ENCODE results near the gene EPS8L3.
"Not testable (repeated sequence)": the region's sequence is repeated elsewhere in the genome, so short reads cannot be mapped to it uniquely, and the experiment has no call there.

EPS8L3 gene

DNA sequence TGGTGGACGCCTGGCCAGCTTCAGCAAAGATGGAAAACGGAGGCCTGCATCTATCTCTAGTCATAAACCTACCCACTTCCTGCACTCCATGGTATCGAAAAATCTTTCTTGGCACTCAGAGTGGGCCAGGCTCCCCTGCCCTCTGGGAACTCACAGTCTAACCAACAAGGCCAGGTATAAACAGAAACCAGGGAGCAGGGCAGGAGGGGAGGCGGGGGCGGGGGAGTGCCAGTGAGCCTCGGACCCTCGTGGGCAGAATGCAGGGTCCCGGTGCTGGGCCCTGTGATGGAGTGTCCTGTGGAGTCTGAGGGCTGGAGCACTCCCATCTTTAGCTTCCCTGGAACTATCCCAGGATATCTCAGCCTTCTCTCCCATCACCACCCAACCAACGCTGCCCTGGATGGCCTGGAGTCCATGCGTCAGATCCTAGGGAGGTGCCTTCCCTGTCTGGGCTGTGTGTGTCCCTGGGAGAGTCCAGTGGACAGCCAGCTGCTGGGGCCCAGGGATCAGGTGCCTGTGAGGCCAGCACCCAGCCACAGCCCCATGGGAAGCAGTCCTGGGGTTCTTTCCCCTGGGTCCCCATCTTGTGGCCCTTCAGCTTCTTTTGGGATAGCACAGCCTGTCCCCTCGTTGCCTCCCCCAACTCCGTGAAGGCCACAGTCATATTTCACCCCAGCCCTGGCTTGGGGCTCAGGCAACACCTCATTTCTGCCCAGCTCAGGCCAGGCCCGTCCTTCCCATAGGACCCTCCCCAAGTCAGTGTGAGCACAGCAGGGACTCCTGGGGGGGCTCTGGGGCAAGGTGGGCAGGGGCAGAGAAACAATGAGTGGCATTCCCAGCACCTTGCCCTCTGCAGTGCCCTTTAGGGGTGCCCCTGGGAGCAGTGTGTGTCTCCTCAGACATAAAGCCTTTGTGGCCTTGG lies 1.1 kb upstream of the EPS8L3 start:
- DNase-seq (ENCODE audit: low spot score), result no peak

DNA sequence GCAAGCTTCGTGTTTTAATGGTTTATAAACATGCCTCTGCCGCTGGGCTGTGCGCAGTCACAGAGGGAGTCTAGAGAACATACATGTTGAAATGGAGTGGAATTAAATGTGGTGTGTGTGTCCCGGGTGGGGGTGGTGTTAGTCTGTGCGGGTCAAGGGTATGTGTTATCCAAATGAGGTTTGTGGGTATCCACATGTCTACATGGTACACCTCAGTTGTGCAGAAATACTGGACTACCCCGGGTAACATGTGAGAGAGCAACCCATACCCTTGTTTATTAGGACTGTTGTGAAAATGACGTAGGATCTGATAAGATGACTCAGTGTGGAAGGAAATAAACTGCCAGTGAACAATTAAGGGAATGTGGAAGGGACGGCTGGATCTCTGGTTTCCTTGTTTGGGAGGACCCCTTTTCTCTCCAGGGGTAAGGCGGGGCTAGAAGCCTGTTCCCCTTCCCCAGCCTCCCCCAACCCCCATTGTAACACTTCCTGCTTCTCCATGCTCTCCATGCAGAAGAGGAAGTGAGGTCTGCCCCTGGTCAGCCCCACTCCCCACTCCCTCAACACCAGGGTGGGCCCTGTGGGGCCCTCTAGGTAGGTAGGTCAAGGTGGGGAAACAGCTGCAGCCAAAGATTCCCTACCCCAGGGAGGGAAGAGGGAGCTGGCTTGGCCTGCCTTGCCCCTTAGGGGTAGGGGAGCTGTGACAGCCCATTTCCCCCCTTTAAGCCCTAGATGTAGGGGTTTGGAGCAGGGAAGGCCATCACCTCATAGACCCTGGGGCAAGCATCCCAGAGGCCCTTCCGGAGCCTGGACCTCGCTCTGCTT lies 690 bp downstream of the EPS8L3 start:
- no peak for DNase-seq (ENCODE audit: low spot score)

DNA sequence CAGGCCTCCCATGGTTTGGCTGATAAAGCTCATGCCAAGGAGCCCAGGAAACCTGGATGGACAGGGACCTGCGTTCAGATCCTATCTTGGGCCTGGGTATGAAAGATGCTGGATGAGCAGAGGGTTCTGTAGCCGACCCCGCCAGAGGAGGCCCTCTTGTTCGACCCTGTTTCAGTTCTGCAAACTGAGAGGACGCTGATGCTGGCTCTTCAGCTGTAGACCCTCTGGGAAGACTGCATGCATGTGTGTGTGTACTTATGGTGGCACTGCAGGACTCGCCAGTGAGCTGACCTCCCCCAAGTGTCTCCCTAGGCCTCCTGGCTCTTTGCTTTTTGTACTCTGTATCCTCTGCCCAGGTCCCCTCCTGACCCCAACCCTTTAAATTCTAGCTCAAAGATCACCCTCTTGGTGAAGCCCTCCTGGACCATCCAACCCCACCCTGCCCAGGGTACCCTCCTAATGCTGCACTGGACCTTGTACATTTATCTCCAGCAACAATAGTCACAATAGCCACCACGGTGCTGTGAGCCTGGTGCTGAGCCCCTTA lies 1.6 kb downstream of the EPS8L3 start:
- no peak for DNase-seq (ENCODE audit: low spot score)

DNA sequence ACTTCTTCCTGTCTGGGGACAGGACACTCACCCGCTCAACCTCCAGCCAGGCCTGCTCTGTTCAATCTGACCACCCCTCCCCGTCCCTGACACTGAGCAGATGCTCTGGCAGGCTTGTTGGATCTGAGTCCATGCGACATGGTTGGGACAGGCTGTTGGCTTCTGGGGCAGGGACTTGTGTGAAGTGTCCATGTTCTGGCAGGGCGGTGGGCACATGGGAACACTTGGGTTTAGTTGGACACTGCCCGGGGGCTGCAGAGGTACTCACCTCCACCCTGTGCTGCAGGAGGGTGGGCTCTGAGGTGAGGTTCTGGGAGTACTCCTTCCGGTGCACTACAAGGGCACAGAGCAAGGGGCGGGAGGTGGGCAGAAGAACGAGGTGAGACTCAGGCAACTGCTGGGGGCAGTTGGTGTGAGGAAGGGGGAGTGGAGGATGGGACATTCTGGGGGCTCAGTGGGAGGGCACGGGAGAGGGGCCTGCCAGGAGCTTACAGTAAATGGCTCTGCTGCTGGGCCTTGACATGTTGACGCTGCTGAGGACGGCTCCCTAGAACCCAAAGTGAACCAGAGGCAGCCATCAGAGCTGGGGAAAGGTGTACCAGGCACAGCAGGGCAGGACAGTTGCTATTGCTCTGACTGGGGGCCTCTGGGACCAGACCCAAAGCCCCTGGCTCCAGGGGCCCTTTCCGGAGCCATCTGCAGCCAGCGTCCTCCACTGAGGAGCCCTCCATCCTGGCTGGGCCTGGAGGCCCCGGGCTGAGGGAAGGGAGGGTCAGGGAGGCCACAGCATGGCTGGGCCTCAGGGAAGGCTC lies 2.3 kb downstream of the EPS8L3 start:
- no peak for DNase-seq (ENCODE audit: low spot score)

DNA sequence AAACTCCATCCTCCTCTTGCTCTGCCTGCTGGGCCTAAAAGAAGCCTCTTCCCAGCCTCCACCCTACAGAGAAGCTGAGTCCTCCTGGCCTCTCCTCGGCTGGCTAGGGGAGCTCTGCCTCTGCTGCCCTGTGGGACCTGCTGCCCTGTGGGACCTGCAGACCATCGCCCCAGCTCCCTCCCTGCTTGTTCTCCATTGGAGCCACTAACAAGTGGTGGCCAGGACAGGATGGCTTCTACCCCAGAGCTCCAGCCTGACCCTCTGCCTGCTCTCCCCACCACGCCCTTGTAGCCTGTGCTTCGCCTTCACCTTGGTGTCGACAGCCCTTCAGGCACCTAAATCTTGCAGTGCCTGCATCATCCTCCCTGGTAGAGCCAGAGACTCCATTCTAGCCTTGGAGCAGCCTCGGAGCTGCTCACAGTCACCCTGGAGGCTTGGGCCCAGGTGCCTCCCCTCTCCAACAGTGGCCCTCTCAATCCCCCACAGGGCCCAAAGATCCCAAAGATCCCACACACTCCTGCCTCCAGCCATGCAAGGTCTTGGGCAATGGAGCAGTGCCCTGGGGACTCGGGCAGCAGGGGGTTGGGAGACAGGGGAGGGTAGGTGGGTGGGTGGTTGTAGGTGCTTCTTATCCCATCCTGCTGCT lies 3.0 kb downstream of the EPS8L3 start:
- no peak for DNase-seq (ENCODE audit: low spot score)

DNA sequence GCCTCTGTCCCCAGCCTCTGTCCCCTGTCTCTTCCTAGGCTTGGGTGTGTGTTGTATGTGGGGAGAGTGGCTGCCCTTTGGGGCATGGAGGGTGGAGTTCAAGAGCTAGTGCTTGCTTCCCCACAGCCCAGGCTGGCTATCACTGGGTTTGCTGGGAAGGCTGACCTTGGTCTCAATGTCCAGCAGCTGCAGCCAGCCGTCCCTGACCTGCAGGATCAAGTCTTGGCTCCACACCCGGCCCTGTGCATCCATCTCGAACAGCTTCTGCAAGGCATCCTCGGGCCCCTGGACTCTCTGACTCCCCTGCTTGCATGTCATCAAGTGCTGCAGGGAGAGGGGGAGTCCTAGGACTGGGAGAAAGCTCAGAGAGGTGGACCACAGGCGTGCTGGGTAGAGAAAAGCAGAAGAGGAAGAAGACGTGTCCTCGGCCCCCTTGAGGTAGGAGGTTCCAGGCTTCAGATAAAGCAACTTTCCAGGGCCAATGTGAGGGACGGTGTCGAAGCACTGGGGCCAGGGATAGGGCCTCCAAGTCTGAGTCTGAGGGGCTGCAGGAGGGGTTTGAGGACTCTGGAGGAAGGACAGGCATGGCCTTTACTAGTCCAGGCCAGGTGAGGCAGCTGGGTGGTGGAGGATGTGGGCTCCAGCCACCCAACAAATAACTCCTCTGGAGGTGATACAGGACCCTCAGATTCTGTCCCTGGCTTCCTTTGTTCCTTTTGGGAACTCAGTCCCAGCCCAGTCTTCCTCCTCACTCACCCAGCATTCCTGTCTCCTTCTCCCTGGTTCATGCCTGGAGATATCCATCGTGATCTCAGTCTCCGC lies 4.0 kb downstream of the EPS8L3 start:
- no peak for DNase-seq (ENCODE audit: low spot score)

DNA sequence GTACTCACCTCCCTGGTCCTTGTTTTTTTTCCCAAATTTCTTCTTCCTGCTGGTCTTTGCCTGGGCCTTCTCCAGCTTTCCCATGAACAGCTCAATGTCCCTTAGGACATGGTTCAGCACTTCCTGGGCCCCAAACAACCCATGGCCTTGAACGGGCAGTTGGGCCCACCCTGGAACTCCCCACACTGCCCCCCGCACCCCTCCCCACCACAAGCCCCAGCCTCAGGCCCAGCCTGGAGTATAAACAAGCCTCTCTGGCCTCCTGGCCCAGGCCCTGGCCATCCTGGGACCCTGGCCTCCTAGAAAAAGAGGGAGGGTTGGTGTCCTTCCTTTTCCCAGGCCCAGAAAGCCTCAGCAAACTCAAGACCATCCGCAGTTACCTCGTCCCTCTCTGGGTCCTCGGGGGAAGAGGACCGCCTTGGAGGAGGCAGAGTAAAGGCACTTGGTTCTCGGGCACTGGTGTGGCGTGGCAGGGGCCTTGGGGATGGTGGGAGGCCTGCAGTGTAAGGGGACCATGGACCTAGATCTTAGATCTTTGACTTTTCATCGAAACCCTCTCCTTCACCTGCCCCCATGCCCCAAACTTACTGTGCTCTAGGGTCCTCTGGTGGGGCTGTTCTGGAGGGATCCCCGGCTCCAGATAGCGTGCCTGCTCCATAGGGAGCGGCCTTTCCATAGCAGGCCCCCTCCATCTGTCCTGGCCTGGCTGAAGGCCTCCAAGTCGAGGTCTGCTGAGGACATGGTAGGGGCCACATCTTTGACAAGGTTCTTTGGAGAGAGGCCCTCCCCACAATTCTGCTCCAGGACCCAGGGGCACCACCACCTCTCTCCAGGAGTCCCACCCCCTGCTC lies 5.6 kb downstream of the EPS8L3 start:
- no peak for DNase-seq (ENCODE audit: low spot score)

DNA sequence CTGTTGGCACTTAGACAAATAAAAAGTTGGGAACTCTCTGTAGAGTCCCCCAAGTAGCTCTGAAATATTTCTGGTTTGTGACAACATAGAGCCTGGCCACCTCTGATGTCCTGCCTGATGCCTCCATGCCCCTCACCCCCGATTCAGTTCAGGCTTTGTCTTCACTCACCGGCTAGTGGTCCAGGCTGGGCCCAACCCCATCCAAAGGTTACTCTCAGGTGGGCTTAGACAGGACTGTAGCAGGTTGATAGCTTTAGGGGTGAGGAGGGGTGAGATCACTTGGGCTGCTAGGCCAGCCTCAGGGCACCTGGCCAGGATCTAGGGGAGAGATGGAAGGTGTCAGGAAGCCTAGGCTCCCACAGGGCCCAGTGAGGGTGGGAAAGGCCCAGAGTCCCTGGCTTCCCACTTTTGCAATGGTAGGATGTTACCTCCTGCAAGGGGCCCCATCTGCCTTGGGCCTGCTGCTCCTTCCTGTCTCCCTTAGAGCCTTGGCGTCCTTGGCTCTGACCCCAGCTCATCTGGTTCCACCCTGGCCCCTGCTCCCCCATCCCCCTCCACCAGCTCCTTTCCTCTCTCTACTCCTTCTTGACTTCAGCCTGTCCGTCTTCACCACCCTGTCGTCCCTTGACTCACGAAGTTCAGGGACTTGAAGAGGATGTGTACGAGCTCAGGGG lies 6.7 kb downstream of the EPS8L3 start:
- DNase-seq (ENCODE audit: low spot score), result no peak

DNA sequence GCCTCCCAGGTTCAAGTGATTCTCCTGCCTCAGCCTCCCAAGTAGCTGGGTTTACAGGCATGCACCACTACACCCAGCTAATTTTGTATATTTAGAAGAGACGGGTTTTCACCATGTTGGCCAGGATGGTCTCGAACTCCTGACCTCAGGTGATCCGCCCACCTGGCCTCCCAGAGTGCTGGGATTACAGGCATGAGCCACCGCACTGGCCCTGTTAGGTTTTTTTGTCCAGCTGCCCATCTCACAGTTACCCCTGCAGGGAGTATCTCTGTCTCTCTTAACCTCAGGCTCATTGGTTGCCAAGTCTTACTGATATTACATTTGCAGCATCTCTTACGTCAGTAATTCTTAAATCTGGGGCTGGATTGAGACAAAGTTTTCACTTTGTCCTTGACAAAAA lies 7.4 kb downstream of the EPS8L3 start:
- not testable (repeated sequence) for DNase-seq (ENCODE audit: low spot score)

DNA sequence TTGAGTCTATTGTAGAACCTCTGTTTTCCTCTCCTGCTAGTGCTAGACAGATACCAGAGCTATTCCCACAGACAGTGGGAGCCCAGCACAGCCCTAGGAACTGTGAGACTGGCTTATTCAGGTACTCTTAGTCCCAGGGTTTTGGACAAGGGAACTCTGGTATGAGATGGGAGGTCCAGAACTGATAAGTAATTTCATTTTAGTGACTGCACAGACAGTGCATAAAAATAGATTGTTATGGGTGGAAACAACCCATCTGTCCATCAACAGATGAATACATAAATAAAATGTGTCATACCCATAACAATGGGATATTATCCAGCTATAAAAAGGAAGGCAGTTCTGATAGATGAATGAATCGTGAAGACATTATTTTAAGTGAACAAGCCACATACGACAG lies 9.0 kb downstream of the EPS8L3 start:
- no peak for DNase-seq (ENCODE audit: low spot score)

DNA sequence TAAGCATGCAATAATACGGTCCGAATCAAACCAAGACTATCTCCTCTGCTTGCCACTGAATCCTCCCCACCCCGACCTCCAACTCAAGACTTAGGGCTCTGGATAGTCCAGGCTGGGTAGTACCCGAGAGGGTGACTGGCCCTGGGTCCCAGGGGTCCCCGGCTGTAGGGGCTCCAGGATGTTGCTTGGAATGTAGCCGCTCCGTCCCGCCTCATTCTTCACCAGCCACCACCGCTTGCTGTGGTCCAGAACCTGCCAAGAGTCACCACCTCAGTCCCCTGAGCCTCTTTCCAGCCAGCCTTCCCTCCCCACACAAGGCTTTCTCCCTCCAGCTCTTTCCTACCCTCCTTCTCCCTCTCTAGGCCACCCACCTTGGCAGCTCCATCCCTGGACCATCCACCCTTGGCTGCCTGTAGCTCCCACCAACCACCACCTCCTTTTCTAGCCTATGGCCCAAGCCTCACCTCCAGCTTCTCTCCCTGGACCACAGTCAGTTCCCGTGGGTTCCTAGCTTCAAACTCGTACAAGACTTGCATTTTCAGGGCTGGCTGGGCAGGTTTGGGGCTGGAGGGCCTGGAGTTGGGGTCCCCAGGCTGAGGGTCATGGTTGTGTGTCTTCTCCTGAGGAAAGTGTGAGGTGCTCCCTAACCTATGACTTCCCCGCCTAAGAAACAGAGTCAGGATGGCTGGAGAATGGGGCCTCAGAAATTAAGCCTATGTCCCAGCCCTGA lies 12.0 kb downstream of the EPS8L3 start:
- DNase-seq (ENCODE audit: low spot score), result no peak

DNA sequence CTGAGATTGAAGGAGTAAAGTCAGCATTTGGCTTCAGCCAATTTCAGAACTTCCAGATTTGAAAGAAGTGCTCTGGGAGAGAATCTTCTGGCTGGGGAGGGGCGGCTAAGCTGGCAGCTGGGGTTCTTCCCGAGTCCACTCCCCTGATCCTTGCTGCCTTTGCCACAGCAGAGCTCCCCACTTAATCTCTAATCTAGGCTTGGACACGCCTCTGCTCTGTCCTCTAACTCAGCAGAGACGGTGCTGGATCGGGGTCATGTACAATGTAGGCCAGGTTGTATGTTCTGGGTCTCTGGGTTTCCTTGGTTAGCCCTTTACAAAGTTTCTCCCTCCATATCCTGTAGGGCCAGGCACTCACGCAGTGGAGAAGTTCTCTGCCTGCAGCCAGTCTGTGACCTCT lies 12.8 kb downstream of the EPS8L3 start:
- no peak for DNase-seq (ENCODE audit: low spot score)

DNA sequence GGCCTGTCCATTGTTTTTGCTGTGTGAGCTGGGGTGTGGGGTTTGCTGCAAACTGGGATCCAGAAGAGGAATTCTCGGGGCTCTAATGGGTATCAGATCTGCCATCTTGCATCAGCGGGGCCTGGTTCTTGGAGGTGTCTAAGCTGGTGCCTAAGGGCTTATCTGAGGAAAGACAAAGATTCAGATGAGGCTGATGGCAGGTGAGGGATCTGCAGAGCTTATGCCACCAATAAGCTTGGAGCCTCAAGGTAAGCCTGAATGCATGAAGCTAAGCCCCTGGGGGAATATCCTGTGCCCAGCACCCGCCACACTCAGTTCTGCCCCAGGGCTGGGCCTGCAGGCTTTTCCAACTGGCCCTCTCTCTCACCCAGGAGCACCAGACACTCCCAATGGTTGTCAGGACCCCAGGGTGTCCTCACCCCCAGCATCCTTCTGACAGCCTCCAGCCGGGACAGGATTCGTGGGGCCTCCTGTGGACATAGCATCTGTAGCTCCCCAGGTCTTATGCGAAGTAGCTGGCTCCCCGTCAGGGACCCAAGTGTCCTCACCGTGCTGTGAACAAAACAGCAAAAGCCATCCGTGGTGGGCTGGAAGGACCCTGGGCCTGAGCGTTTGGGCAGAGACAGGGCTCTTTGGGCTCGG lies 13.4 kb downstream of the EPS8L3 start:
- no peak for DNase-seq (ENCODE audit: low spot score)

DNA sequence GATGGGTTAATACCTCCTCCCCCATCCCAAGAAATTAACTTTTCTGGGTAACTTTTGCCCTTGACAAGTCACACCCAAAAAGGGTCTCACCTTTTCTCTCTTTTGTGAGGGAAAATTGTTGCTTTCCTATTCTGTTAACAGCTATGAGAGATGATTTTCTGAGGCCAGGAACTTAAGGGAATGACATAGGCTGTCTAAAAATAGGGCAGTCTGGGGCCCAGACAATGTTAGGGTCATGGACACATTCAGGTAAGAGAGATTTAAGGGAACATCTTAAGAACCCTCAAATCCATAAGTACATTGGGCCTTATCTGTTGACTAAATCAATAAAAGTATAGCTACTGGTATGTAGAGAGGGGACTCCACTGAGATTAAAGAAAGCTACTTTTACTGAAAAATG lies 14.5 kb downstream of the EPS8L3 start:
- no peak for DNase-seq (ENCODE audit: low spot score)

DNA sequence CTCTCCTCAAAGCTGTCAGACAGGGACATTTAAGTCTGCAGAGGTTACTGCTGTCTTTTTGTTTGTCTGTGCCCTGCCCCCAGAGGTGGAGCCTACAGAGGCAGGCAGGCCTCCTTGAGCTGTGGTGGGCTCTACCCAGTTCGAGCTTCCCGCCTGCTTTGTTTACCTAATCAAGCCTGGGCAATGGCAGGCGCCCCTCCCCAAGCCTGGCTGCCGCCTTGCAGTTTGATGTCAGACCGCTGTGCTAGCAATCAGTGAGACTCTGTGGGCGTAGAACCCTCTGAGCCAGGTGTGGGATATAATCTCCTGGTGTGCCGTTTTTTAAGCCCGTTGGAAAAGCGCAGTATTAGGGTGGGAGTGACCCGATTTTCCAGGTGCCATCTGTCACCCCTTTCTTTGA lies 15.4 kb downstream of the EPS8L3 start:
- DNase-seq (ENCODE audit: low spot score), result not testable (repeated sequence)

DNA sequence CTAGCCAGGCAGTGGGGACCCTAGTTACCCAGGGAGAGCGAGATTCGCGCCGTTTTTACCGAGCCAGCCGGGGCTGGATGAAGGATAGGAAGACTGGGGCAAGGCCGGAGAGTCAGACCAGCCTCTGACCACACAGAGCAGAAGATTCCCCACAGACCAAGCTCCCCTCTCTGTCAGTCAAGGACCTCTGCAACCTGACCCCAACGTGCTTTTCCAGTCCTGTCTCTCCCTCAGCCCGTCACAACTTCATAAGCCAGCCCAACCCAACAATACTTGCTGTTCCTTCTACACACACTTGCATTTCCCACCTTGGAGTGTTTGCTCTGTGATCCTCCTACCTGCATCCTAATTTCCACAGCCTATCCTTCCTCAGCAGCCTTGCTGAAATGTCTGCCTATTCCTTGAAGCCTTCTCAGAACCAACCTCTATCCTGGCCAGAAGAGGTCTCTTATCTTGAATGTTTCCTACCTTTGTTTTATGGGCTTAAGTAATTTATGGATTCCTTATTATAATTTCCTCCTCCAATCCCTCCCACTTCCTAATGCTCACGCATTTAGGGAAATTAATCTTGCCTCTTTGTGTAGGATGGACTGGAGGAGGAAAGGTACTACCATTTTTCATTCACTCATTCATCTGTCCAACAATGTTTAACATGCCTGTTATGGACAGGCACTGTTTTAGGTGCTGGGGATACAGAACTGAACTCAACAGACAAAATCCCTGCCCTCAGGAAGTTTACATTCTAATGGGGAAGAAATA lies 22.9 kb downstream of the EPS8L3 start, which contains the start of gene GSTM3:
TSS of gene GSTM3 (minus strand) at position 424 of the 759 bp plus-strand sequence. CDS start 751 bp downstream, outside the sequence.
- no peak for DNase-seq (ENCODE audit: low spot score)
